GM23338 (cell line): ENCODE results near the gene MS4A15. TPM values are rescaled to one million over a fixed set of nuclear protein-coding genes. Genes with fewer than 3 reads are reported as not detected.

Source experiments
- ATAC-seq: fragments of 200-7000 bp; cut with Tn5 transposase; 3 replicates; pipeline ENCODE4 v1.9.1; 2020
- DNase-seq: peaks from one replicate; pipeline ENCODE4 v3.0.0-alpha.2; 2015; ENCODE audit warnings: low spot score
- H2AFZ ChIP-seq: fragments of 200-600 bp; sonication (generic); 2 replicates; pipeline ENCODE4 v1.8.0; 2016; ENCODE audit warnings: antibody characterized with exemption, mild to moderate bottlenecking, moderate library complexity
- H3F3A ChIP-seq: fragments of 200-600 bp; sonication (generic); replicated peaks from 2 replicates; pipeline ENCODE4 v1.8.0; 2017; ENCODE audit warnings: antibody characterized with exemption, mixed run types, low read depth
- H3K27ac ChIP-seq: fragments of 200-600 bp; sonication (generic); 2 replicates; pipeline ENCODE4 v1.6.1; 2016; ENCODE audit warnings: low read depth
- H3K27me3 ChIP-seq: fragments of 200-600 bp; sonication (generic); 2 replicates; pipeline ENCODE4 v1.8.0; 2016; ENCODE audit warnings: mild to moderate bottlenecking, mixed run types, moderate library complexity; ENCODE audit not compliant: insufficient read depth
- H3K36me3 ChIP-seq: fragments of 200-600 bp; sonication (generic); 2 replicates; pipeline ENCODE4 v1.8.0; 2016; ENCODE audit warnings: mild to moderate bottlenecking; ENCODE audit not compliant: insufficient read depth
- H3K4me1 ChIP-seq: fragments of 200-600 bp; sonication (generic); 2 replicates; pipeline ENCODE4 v1.8.0; 2016; ENCODE audit warnings: mild to moderate bottlenecking, moderate library complexity; ENCODE audit not compliant: insufficient read depth
- H3K4me2 ChIP-seq: fragments of 200-600 bp; sonication (generic); 2 replicates; pipeline ENCODE4 v1.7.1; 2017; ENCODE audit warnings: mixed run types
- H3K4me3 ChIP-seq: fragments of 200-600 bp; sonication (generic); 2 replicates; pipeline ENCODE4 v1.6.1; 2016; ENCODE audit warnings: mixed run types
- H3K79me2 ChIP-seq: fragments of 200-600 bp; sonication (generic); replicated peaks from 2 replicates; pipeline ENCODE4 v1.8.0; 2017; ENCODE audit warnings: mild to moderate bottlenecking; ENCODE audit not compliant: insufficient read depth
- H3K9me2 ChIP-seq: fragments of 200-600 bp; sonication (generic); 2 replicates; pipeline ENCODE4 v1.8.0; 2017; ENCODE audit not compliant: insufficient read depth
- H4K20me1 ChIP-seq: fragments of 200-600 bp; sonication (generic); replicated peaks from 2 replicates; pipeline ENCODE4 v1.8.0; 2017; ENCODE audit warnings: mild to moderate bottlenecking; ENCODE audit not compliant: insufficient read depth
- H3K27ac Mint-ChIP-seq: 2 replicates; pipeline ENCODE4 v1.8.0; 2020; ENCODE audit warnings: inconsistent platforms, mild to moderate bottlenecking, moderate library complexity, mixed read lengths
- H3K27me3 Mint-ChIP-seq: 3 replicates; pipeline ENCODE4 v1.8.0; 2022; ENCODE audit warnings: low read depth, mild to moderate bottlenecking, moderate library complexity, mixed read lengths, inconsistent platforms; ENCODE audit not compliant: insufficient read depth, poor library complexity
- H3K36me3 Mint-ChIP-seq: 3 replicates; pipeline ENCODE4 v1.8.0; 2021; ENCODE audit warnings: low read depth, mild to moderate bottlenecking, inconsistent platforms, moderate library complexity, mixed read lengths
- H3K4me1 Mint-ChIP-seq: 3 replicates; pipeline ENCODE4 v1.8.0; 2020; ENCODE audit warnings: mild to moderate bottlenecking, inconsistent platforms, mixed read lengths
- H3K4me3 Mint-ChIP-seq: 3 replicates; pipeline ENCODE4 v1.8.0; 2021; ENCODE audit warnings: moderate library complexity, mild to moderate bottlenecking, inconsistent platforms, mixed read lengths
- H3K9me3 Mint-ChIP-seq: 3 replicates; pipeline ENCODE4 v1.8.0; 2020; ENCODE audit warnings: moderate library complexity, mild to moderate bottlenecking, inconsistent platforms, mixed read lengths
- CTCF ChIP-seq, 2 experiments: fragments of 200-600 bp in 1 of 2; sonication (generic) in 1 of 2; conservative IDR thresholded peaks; 2 replicates each; pipeline versions ENCODE4 v1.5.1 to v1.6.1; 2016 to 2017; ENCODE audit warnings: antibody characterized with exemption in 2 of 2, low read depth in 2 of 2, mild to moderate bottlenecking in 2 of 2, moderate library complexity in 1 of 2
- ETS1 ChIP-seq: IDR thresholded peaks from 2 replicates; pipeline ENCODE4 v1.6.1; 2016; ENCODE audit warnings: antibody characterized with exemption
- EZH2 ChIP-seq: fragments of 200-600 bp; sonication (generic); IDR thresholded peaks from one replicate; pipeline ENCODE4 v1.8.0; 2017; ENCODE audit warnings: antibody characterized with exemption, mild to moderate bottlenecking, low read depth; ENCODE audit not compliant: unreplicated experiment
- EZH2phosphoT487 ChIP-seq: fragments of 200-600 bp; sonication (generic); IDR thresholded peaks from one replicate; pipeline ENCODE4 v1.8.1; 2018; ENCODE audit warnings: antibody characterized with exemption; ENCODE audit not compliant: unreplicated experiment
- JUNB ChIP-seq: IDR thresholded peaks from one replicate; pipeline ENCODE4 v1.6.1; 2016; ENCODE audit warnings: antibody characterized with exemption; ENCODE audit not compliant: unreplicated experiment
- POLR2AphosphoS5 ChIP-seq: IDR thresholded peaks from 2 replicates; pipeline ENCODE4 v1.6.1; 2016; ENCODE audit warnings: antibody characterized with exemption, low read depth
- REST ChIP-seq: IDR thresholded peaks from one replicate; pipeline ENCODE4 v1.6.1; 2018; ENCODE audit warnings: antibody characterized with exemption; ENCODE audit not compliant: unreplicated experiment
- ZNF114 ChIP-seq: fragments of 250-450 bp; sonication (Bioruptor Pico); IDR thresholded peaks from 2 replicates; pipeline ENCODE4 v1.5.0; 2020; ENCODE audit warnings: mild to moderate bottlenecking, moderate library complexity
- ZNF331 ChIP-seq: fragments of 250-450 bp; sonication (Bioruptor Pico); IDR thresholded peaks from 2 replicates; pipeline ENCODE4 v1.5.0; 2020; ENCODE audit warnings: low read depth, mild to moderate bottlenecking, moderate library complexity
- ZNF462 ChIP-seq: fragments of 250-450 bp; sonication (Bioruptor Pico); IDR thresholded peaks from 2 replicates; pipeline ENCODE4 v1.5.0; 2020; ENCODE audit warnings: mild to moderate bottlenecking, moderate library complexity
- polyA plus RNA-seq: library from polyadenylated mRNA; unstranded; fragments of >200 nt; fragmentation: Nextera tagmentation; extraction: Ambion mirVana; gene quantifications from 2 replicates; pipeline ENCODE4 v1.2.1, GENCODE V29; 2016
- total RNA-seq: library from RNA; depleted of rRNA; stranded (reverse); fragments of >200 nt; shearing (Covaris generic); gene quantifications from 2 replicates; pipeline ENCODE4 v1.2.3, GENCODE V29; 2014

The MS4A15 gene
- total and polyA plus RNA-seq, 2 experiments from 2014 or later = 0.44 TPM; not detected in 1

GRCh38 chr11:60797846-60798630 lies 41.4 kb downstream of the MS4A15 start (continued):
- TF ChIP-seq ZNF462 = no peak

- H3K9me2 ChIP-seq = no peaks in the 10 kb centered on the region
- H3K27ac Mint-ChIP-seq = no peak overlapping the region
- H3F3A ChIP-seq = no peaks in the 10 kb centered on the region
- H3K9me3 Mint-ChIP-seq = peaks cover 12% of the 10 kb centered on the region
- H3K4me1 ChIP-seq = no peaks in the 10 kb centered on the region
- H3K27me3 ChIP-seq = no peaks in the 10 kb centered on the region
- H3K4me2 ChIP-seq = no peak overlapping the region
- no peaks in the 10 kb centered on the region for H3K79me2 ChIP-seq
- H3K27ac ChIP-seq = no peak overlapping the region
- ATAC-seq (no peak), DNase-seq (no peak)
- H3K36me3 Mint-ChIP-seq = peaks cover 4% of the 10 kb centered on the region; the same call in 1 of the 3 replicates
- H3K4me3 ChIP-seq = no peak overlapping the region
- no peaks in the 10 kb centered on the region for H3K4me1 Mint-ChIP-seq
- no peaks in the 10 kb centered on the region for H4K20me1 ChIP-seq
- H3K4me3 Mint-ChIP-seq = no peak overlapping the region
- no peak overlapping the region for H2AFZ ChIP-seq
- H3K27me3 Mint-ChIP-seq = peaks cover 11% of the 10 kb centered on the region
- no peaks in the 10 kb centered on the region for H3K36me3 ChIP-seq
- no peak for TF ChIP-seq REST
- TF ChIP-seq ZNF114 (CRISPR knock-in tag) = no peak
- TF ChIP-seq JUNB = no peak
- no peak for TF ChIP-seq EZH2
- TF ChIP-seq ZNF331 (CRISPR knock-in tag) = no peak
- no peak for TF ChIP-seq ETS1
- TF ChIP-seq EZH2phosphoT487 = no peak
- TF ChIP-seq POLR2AphosphoS5 = no peak
- TF ChIP-seq CTCF (conservative IDR thresholded peaks at IDR 0.05; ENCODE audit: low read depth in 2 of 2) = no peak
Observed at GRCh38 chr11:60798631-60799030, 42.0 kb downstream of the MS4A15 start.
